Esophagus muscularis mucosa (tissue), 4 donors: ENCODE data around the gene NUDT3.

Source experiments
- CTCF ChIP-seq, 3 experiments: fragments of 200-600 bp in 2 of 3; fragments of 450-650 bp in 1 of 3; sonication (generic) in 2 of 3; IDR thresholded peaks; one replicate each; pipeline ENCODE4 v1.5.1; 2017 to 2019; ENCODE audit warnings: antibody characterized with exemption in 3 of 3, mild to moderate bottlenecking in 2 of 3, moderate library complexity in 1 of 3
- EP300 ChIP-seq: sonication (generic); formaldehyde crosslinking; IDR thresholded peaks from one replicate; pipeline ENCODE4 v1.6.1; 2017; ENCODE audit warnings: antibody characterized with exemption
- POLR2A ChIP-seq: fragments of 450-650 bp; IDR thresholded peaks from one replicate; pipeline ENCODE4 v1.6.1; 2017; ENCODE audit warnings: antibody characterized with exemption, moderate library complexity, mild to moderate bottlenecking, low read depth
- POLR2AphosphoS5 ChIP-seq, 2 donors: sonication (generic); formaldehyde crosslinking; IDR thresholded peaks; one replicate each; pipeline ENCODE4 v1.6.1; 2017; ENCODE audit warnings: antibody characterized with exemption in 2 of 2

DNA sequence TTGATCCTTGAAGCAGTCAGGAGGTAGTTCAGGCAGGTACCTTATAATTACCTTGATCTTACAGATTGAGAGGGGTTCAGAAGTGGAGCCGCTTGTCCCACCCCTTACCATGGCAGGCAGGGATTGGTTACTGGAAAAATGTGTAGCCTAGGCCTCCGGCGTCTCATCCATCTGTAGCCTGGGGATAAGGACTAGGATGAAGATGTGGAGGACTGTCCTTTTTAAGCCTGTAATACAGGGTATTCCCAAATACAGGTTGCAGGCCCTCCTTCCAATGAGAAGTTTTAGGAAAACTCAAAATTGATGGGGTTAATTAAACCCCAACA, 153.0 kb downstream of the NUDT3 start:
- no peak for TF ChIP-seq CTCF (IDR thresholded peaks at IDR 0.05)
- TF ChIP-seq POLR2A, result no peak
- no peak for TF ChIP-seq POLR2AphosphoS5 (IDR thresholded peaks at IDR 0.05)
- TF ChIP-seq EP300, result no peak
